GM21529 (cell line): ENCODE results near the gene CLECL1.
A peak's percentile ranks its signal among the peaks of the same experiment; 100 is the strongest.

Experiments
- ATAC-seq: cut with Tn5 transposase; IDR thresholded peaks from one replicate; pipeline ENCODE4 v1.9.1; 2021; ENCODE audit not compliant: unreplicated experiment

CLECL1 gene

DNA sequence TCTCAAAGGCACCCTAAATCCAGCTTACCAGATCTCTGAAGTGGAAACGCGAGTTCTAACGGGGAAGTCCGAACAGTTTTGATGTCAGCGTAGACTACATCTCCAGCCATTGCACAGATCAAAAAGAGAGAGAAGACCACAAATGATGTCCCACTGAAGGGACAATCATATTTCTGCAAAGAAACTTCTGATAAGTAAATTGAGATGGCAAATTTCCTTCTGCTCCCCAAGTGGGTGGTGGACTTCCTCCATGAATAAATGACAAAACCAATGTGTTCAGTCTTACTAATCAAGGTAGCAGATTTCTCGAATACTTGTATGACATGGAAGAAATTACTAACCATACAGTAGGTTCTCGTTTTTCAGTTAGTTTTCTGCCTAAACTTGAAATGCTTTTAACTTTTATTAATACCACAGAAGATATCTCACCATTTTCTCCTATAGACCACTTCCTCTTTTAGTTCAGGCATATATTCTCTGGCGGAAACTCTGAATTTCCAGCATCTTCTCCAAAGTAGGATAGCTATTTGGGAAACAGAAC lies at the start of gene CLECL1:
Gene CLECL1, minus strand, starts transcription at position 177 of the 541 bp plus-strand sequence.
- ATAC-seq = peak; percentile 40

DNA sequence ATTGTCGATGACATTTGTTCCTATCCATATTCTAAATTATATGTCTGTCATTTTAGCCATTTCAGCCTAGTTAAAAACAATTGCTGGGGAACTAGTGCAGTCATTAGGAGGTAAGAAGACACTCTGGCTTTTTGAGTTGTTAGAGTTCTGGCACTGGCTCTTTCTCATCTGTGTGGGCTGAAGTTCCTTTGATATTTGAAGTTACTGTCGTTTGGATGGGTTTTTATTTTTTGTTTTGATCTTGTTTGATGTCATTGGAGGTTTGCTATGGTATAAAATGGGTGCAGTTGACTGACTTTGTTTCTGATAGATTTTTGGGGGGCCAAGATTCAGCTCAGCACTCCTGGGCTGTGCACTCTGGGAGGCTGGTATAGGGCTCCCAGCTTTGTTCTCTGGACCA lies 48.5 kb upstream of the CLECL1 start:
- no peak for ATAC-seq

DNA sequence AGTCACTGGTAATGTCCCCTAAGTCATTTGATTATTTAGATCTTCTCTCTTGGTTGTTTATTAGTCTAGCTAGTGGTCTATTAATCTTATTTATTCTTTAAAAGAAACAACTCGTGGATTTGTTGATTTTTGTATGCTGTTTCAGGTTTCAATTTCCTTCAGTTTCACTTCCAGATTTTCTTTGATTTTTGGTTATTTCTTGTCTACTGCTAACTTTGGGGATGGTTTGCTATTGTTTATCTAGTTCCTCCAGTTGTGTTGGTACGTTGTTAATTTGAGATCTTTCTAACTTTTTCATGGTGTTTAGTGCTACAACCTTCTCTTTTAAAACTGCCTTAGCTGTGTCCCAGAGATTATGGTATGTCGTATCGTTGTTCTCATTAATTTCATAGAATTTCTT lies 46.3 kb upstream of the CLECL1 start:
- no peak for ATAC-seq

DNA sequence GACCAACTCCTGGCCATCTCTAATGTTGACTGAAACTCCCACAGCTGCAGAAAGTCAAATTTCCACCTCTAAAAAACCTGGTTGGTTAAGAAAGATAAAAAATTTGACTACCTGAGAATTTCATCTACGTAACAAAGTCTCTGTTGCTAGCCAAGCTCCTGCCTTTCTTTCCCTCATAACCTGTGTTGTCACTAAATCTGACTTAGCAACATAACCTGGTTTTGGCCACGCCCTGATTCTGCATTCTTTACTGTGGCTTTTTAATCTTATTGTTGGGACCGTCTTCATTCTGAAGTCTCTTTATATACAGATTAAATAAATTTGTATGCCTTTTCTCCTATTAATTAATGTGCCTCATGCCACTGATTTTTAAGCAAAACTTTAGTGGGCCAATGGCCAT lies 43.9 kb upstream of the CLECL1 start:
- no peak for ATAC-seq

DNA sequence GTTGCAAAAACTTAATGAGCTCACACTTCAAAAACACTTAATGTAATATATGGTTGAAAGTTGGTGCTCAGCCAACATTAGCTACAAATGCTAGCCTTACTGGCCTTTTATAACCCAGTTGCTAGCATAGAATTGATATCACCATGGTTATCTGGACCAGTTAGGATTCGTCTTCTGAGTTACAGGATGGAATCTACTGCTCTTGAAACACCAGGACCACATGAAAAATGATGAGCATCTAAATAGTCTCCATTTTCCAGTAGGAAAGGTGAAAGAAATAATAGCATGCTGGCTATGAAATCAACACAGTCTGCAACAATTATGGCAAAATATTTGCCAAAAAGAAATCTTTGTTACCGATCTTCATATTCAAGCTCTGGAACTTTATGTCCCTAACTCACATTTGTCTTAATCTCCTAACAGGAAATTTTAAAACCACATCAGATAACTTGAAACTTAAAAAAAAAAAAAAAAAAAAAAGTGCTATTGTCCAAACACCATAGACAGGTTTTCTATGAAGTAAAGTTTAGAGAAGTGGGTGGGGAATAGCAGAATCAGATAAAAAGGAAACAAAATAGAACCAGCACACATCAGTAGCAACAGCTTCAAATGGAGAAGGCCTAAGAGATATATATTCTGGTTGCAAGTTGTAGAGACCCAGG lies 40.5 kb upstream of the CLECL1 start:
- no peak for ATAC-seq

DNA sequence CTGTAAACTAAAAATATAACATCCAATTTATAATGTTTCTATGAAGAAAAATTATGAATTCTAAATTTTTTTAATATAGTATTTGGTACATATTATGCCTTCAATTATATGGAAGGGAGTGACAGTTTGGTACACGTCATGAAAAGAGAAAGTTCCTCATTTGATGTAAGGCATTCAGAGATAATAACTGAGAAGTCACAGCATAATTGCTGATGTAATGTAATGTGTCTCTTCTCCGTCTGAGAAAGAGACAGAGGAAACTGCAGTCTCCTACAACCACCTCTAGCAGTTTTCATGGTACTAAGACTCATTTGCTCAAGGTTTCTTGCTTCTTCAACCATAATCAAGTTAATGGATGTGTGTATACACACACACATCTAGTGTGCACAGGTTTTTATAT lies 30.1 kb upstream of the CLECL1 start:
- ATAC-seq = no peak

DNA sequence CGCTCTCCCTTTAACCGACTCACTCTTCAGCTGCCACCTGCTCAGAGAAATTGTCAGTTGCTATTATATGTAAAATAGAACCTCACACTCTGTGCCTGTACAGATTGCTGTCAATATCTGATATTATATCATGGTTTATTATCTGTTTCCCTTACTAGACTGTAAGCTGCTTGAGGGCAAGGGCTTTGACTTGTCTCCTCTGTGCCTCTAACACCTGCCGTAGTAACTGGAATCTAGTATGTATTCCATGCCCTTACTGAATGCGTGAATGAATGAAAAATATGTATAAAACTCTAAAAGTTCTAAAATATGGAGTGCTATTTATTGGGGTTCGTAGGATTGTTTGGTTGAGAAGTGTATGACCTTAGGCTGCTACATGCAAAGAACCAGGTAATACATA lies 29.5 kb upstream of the CLECL1 start:
- ATAC-seq = no peak

DNA sequence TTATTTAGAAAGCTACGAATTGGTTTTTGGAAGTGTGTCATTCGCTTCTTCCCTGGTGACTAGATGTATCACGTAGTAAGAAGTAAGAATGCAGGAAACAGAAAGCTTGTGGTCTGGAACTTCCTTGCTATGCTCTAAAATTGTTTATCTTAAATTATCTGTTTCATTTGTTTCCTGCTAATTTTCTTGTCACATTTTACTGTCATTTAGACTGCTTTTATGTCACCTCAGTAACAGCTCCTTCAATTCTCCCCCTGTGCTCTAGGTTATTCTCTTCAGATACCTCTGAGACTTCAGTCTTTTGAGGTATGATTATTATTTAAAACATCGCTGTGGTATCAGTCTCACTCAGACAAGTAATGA lies 28.5 kb upstream of the CLECL1 start:
- ATAC-seq = no peak

DNA sequence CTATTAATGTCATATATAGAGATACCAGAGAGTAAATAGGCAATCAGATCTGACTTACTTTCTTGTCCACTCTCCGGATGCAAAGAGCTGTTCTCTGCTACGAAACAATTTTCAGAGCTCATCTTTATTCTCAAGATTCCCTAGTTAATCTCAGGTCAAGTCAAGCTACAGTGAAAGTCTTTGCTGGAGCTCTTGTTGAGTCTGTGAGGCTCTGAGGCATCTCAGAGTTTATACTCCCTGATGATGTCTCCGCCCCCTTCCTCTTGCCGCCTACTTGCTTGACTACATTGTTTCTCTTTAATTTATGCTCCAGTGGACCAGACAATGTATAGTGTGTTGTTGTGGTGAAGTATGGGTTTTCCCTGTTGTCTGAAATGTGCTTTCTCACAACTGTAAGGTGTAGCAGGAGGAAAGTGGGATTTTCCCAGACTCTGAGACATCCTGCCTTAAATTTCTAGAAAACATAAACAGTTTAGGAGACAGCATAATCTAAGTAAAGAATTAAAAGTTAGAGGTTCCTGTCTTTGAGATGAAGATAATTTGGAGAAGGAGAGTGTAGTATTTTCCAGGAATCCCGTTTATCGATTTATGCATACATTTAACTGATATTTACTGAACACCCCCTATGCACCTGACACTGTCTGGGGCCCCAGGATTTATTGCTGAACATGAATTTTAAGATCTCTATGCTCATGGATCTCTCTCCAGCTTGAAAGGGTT lies 28.0 kb upstream of the CLECL1 start, which contains the start of gene CD69:
Gene CD69, minus strand, starts transcription at position 203 of the 720 bp plus-strand sequence. Its CDS starts 81 bp downstream, at position 122.
- peak; percentile 50 for ATAC-seq

DNA sequence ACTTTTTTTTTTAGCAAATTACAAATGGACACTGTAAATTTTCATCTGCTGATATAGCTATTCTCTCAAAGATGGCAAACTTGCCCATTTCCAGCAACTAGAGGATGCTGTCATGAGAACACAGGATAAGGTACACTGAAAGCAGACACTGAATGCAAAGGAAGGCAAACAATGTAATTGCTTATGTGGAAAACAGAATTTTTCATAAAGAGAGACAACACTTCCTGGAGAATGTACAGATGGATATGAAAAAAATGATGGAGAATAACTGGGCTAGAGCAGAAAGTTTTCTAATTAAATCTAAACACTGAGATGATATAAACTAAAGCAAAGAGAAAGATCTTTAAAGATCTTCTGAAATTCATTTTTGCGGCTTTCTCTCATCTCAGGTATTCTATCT lies 27.2 kb upstream of the CLECL1 start:
- ATAC-seq = no peak

DNA sequence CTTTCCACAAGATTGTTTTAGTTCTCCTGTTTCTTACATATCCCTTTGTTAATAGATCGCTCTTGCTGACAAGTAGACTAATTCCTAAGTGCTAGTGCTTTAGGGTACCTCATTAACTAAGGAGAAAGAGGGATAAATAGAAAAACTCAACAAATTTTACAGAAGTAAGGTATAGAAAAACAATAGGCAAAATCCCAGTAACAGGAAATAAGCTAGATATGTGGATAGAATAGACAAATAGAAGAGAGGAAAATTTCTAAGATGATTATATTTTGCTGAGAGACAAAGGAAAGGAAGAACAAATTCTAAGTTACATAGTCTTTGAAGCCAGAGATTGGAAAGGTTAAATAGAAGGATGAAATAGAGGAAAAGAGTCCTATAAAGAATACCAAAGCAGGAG lies 26.8 kb upstream of the CLECL1 start:
- ATAC-seq = no peak

DNA sequence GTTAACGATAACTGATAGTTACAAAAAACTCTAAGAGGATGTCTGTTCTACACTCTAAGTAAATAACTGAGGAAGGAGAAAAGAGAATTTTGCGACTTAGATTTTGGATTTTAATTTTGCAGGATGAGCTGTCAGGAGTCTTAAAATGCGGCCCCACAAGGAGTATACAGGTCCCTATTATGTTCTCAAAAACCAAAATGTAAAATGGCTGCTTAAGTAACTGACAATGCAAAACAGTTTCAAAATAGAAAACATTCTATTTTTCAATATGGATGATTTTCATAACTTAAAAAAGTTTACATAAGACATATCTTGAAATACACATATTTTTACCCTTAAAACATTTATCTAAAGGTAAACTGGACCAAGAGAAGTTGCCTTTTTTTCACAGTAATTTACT lies 25.2 kb upstream of the CLECL1 start:
- ATAC-seq = no peak

DNA sequence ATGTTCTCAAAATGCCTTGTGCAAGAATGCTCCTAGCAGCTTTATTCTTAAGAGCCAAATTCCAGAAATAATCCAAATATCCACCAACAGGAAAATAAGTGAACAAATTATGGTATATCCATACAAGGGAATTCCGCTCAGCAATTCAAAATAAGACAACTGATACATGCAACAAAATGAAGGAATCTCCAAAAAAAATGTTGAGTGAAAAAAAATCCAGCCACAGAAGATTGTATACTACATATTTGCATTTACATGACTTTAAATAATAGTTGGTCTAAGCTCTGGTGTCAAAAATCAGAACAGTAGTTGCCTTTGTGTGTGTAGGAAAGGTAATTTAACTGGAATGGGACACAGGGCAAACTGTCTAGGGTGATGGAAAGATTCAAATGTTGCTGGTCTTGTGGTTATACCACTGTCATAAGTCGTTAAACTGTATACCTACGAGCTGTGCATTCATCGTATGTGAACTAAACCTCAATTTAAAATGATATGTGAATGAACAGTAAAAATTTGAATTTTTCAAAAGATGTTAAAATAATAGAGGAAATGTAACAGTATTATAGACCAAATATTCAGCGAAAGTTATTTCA lies 24.6 kb upstream of the CLECL1 start:
- no peak for ATAC-seq

DNA sequence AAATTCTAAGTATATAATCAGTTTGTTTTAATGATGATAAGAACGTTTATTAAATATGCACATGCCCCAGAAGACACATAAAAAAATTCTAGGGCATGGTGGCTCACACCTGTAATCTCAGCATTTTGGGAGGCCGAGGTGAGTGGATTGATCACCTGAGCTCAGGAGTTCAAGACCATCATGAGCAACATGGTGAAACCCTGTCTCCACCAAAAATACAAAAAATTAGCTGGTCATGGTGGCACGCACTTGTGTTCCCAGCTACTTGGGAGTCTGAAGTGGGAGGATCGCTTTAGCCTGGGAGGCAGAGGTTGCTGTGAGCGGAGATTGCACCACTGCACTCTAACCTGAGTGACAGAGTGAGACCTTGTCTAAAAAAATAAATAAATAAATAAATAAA lies 23.8 kb upstream of the CLECL1 start:
- no peak for ATAC-seq

DNA sequence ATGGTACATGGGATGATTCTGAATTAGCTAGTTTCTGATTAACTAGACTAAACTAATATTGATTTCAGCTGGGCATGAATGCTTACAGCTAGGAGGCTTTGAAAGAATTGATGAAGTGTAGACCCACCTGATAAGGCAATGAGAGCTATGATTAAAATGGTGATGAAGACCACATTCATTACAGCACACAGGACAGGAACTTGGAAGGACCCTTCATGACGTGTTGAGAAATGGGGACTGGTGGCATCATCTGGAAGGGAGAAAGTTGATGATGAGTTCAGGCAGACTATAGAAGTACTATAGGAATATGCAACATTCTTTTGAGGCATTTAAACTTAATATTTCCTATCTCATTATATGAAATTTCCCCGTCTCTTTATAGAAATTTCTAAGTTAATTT lies 23.3 kb upstream of the CLECL1 start:
- ATAC-seq = no peak

DNA sequence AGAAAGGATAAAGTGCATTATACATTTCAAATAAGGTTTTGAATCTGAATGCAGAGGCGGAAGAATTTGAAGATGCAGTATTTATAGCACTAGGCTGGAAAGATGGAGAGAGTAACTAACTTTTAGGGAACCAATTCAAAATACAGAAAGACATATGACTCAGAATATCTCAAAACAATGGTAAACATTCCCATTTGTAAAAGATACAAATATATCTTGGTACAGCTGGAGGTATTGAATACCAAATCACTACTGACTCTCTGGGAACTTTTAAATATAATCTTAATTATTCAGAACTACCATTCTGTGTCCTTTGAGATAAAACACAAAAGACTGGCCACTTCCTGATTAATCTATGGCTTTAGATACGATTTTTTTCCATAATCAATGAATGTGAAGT lies 22.7 kb upstream of the CLECL1 start:
- ATAC-seq = no peak

DNA sequence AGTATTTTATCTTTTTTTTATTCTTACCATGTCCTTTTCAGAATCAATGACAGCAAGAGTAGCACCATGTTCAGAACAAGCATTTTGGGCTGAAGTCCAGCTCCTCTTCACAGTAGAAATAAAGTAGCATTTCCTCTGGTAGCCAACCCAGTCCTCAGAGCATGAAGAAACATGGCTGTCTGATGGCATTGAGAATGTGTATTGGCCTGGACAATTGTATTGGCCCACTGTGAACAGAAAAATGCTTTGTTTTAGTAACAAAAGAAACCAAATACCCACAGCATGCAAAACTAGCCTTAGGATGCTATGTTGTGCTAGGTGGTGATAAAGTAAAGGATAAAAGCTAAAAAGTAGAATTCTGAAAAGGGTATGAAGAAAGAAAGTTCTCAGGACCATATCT lies 22.1 kb upstream of the CLECL1 start:
- no peak for ATAC-seq

DNA sequence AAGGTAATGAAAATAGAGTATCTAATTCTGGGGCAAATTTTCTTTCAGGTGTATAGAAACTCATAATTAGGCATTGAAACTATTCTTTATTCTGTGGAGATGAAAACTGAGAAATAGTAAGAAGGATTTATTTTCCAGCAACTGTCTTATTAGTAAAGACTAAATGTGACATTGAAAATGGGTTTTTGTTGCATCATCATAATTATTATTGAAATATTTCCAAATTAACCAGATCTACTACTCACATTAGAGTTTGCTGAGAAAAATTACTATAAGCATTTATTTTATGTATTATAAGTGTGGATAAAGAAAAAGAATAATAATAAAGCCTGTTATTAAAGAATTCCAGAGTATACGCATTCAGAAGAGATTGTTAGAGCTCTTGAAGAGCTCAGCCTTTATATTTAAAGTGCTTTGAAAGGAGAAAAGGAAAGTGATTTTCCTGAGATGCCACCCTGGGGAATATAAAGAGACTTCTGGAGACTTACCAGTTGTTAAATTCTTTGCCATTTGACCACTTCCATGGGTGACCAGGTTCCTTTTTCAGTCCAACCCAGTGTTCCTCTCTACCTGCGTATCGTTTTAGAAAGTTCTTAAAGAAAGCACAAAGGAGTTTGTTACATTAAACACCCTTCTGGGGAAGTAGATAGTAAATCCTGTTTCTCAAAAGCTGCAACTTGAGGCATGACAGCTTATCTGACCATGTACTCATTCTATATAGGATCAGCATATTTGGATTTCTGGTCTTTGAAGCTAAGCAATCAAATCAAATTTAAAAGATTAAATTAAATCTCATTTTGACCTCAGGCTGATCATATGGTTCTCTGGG lies 21.4 kb upstream of the CLECL1 start:
- no peak for ATAC-seq

DNA sequence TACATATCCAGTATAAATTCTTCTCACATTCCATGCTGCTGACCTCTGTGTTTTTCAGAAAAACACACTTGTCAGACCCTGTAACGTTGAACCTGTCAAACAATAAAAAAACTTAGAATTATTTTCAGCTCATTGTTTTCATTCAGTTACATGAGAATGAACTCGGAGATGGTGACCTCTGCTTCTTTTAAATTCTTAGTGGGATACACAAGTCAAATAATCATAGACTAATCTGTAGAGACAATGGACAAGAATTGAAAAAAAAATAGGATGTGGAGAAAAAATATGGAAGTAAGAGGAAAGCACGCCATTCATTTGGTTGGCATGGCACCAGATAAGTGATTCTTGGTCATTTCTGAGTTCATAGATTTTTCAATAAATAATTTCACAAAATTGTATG lies 20.6 kb upstream of the CLECL1 start:
- no peak for ATAC-seq

DNA sequence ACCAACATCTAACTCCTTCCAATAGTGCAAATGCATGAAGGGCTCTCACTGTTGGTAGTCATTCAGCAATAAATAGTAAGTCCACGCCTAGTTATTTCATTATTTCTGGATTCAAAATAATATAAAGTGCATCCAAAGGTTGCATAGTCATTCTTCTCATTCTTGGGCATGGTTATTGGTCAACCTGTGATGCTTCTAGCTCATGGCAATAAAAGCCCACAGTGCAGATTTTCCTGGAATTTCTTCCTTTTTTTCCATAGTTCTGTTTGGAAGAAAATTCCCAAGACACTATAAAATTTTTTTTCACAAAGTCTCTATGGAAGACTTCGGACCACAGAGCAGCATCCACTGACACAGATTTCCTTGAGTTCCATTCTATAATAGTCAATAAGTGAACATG lies 20.2 kb upstream of the CLECL1 start:
- no peak for ATAC-seq
